ENCODE results near the gene SCUBE1. TPM values are rescaled to one million over a fixed set of nuclear protein-coding genes. Genes with fewer than 3 reads are reported as not detected.

SCUBE1 gene
- total and polyA plus RNA-seq, 7 experiments from 2014 or later = 0.11 to 0.27 (median 0.19) TPM; not detected in 4

- intact Hi-C loops (cut with micrococcal nuclease) = no loop called here
- Mint-ChIP-seq H3K9me3 (peaks cover 0 to 1% (median 0%) of the 10 kb centered on the region in 11 donors), H3K27me3 (peaks cover 0 to 7% (median 5%) of the 10 kb centered on the region in 5 donors), H3K4me1 (peaks cover 5 to 19% (median 13%) of the 10 kb centered on the region in 7 donors), H3K4me3 (no peak overlapping the region), H3K27ac (peak overlapping the region in 1 of 9 donors; percentile 60), H3K36me3 (no peaks in the 10 kb centered on the region)
- Histone ChIP-seq H3K27ac (ENCODE audit: low read depth, low read length) (no peak overlapping the region), H3K9me3 (ENCODE audit: control insufficient read depth in 2 of 3, low read length in 3 of 3) (no peaks in the 10 kb centered on the region), H3K36me3 (ENCODE audit: control insufficient read depth in 2 of 3, insufficient read depth in 3 of 3, low read length in 3 of 3) (no peaks in the 10 kb centered on the region), H3K27me3 (ENCODE audit: control insufficient read depth in 2 of 2, insufficient read depth in 2 of 2, low read length in 2 of 2) (no peaks in the 10 kb centered on the region), H3K4me3 (ENCODE audit: low read length) (no peak overlapping the region), H3K4me1 (ENCODE audit: control insufficient read depth in 2 of 2, insufficient read depth in 2 of 2, low read length in 2 of 2) (peaks cover 5 to 19% of the 10 kb centered on the region in 2 donors)
- DNase-seq (no peak), ATAC-seq (no peak)
- ChIA-PET CTCF (no interaction called here), POLR2A (no interaction called here)
Measured at GRCh38 chr22:43203471-43203981, 139.6 kb downstream of the SCUBE1 start.

GRCh38 chr22:43202756-43203410 is 140.3 kb downstream of the SCUBE1 start:
- no peak overlapping the region for H3K4me3 ChIP-seq (ENCODE audit: low read length)
- peaks cover 0 to 1% (median 0%) of the 10 kb centered on the region in 11 donors for H3K9me3 Mint-ChIP-seq
- H3K9me3 ChIP-seq (ENCODE audit: control insufficient read depth in 2 of 3, low read length in 3 of 3) = no peaks in the 10 kb centered on the region
- peaks cover 5 to 19% of the 10 kb centered on the region in 2 donors for H3K4me1 ChIP-seq (ENCODE audit: control insufficient read depth in 2 of 2, insufficient read depth in 2 of 2, low read length in 2 of 2)
- H3K27me3 Mint-ChIP-seq = peaks cover 0 to 7% (median 5%) of the 10 kb centered on the region in 5 donors
- H3K27ac Mint-ChIP-seq = no peak overlapping the region
- H3K27ac ChIP-seq (ENCODE audit: low read depth, low read length) = no peak overlapping the region
- peaks cover 5 to 19% (median 12%) of the 10 kb centered on the region in 7 donors for H3K4me1 Mint-ChIP-seq
- CTCF ChIA-PET = no interaction called here
- H3K36me3 Mint-ChIP-seq = no peaks in the 10 kb centered on the region
- ATAC-seq = no peak
- DNase-seq = no peak
- POLR2A ChIA-PET = no interaction called here
- intact Hi-C loops (cut with micrococcal nuclease) = no loop called here
- H3K36me3 ChIP-seq (ENCODE audit: control insufficient read depth in 2 of 3, insufficient read depth in 3 of 3, low read length in 3 of 3) = no peaks in the 10 kb centered on the region
- H3K4me3 Mint-ChIP-seq = no peak overlapping the region
- no peaks in the 10 kb centered on the region for H3K27me3 ChIP-seq (ENCODE audit: control insufficient read depth in 2 of 2, insufficient read depth in 2 of 2, low read length in 2 of 2)

DNA sequence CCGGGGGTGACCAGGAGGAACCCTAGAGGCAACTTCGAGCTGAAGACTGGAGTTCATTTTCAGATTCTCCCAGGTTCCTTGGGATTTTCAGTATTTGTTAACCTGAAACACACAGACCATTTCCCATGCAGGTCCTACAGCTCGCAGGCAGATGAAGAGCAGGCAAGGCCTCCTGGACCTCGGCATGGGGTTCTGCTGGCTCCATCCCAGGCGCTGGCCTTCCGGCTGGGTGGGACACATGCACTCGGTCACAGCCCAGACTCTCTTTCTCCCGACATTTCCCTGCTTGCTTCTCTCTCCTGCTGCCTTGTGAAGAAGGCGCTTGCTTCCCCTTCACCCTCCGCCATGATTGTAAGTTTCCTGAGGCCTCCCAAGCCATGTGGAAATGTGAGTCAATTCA is 140.8 kb downstream of the SCUBE1 start:
- H3K4me1 Mint-ChIP-seq = peaks cover 5 to 15% (median 10%) of the 10 kb centered on the region in 7 donors
- DNase-seq = no peak

GRCh38 chr22:43201486-43202219 is 141.5 kb downstream of the SCUBE1 start:
- Histone ChIP-seq H3K27me3 (ENCODE audit: control insufficient read depth in 2 of 2, insufficient read depth in 2 of 2, low read length in 2 of 2) (no peaks in the 10 kb centered on the region), H3K4me3 (ENCODE audit: low read length) (no peak overlapping the region)
- CTCF ChIA-PET = no interaction called here

More for the DNA sequence above, 140.8 kb downstream of the SCUBE1 start:
- H3K9me3 Mint-ChIP-seq = peaks cover 0 to 1% (median 0%) of the 10 kb centered on the region in 11 donors
- H3K27ac Mint-ChIP-seq = no peak overlapping the region
- H3K27ac ChIP-seq (ENCODE audit: low read depth, low read length) = no peak overlapping the region
- no peak for ATAC-seq
- no peaks in the 10 kb centered on the region for H3K36me3 Mint-ChIP-seq
- ChIA-PET CTCF (no interaction called here), POLR2A (no interaction called here)
- no peak overlapping the region for H3K4me3 ChIP-seq (ENCODE audit: low read length)
- H3K4me3 Mint-ChIP-seq = no peak overlapping the region
- peaks cover 0 to 7% (median 5%) of the 10 kb centered on the region in 5 donors for H3K27me3 Mint-ChIP-seq
- H3K4me1 ChIP-seq (ENCODE audit: control insufficient read depth in 2 of 2, insufficient read depth in 2 of 2, low read length in 2 of 2) = peaks cover 5 to 19% of the 10 kb centered on the region in 2 donors
- no peaks in the 10 kb centered on the region for H3K36me3 ChIP-seq (ENCODE audit: control insufficient read depth in 2 of 3, insufficient read depth in 3 of 3, low read length in 3 of 3)
- no peaks in the 10 kb centered on the region for H3K27me3 ChIP-seq (ENCODE audit: control insufficient read depth in 2 of 2, insufficient read depth in 2 of 2, low read length in 2 of 2)
- no peaks in the 10 kb centered on the region for H3K9me3 ChIP-seq (ENCODE audit: control insufficient read depth in 2 of 3, low read length in 3 of 3)
- intact Hi-C loops (cut with micrococcal nuclease) = no loop called here

DNA sequence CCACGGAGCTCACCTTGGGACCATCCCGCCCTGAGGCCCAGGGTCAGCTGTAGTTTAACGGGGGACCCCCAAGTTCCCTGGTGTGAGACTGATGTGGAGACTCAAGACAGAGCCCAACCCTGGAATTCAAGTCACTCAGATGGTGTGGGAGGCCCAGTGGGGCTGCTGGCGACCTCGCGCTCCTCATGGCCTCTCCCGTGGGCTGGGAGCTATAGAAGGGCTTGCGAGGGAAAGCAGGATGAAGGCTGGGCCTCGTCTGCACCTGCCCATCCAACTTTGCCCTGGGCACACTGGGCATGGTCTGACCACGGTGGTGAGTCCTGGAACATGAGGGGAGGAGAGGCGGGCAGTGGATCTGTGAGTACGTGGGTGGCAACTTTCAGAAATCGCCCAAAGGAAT is 142.6 kb downstream of the SCUBE1 start:
- Histone ChIP-seq H3K9me3 (ENCODE audit: control insufficient read depth in 2 of 3, low read length in 3 of 3) (no peaks in the 10 kb centered on the region), H3K4me3 (ENCODE audit: low read length) (no peak overlapping the region), H3K36me3 (ENCODE audit: control insufficient read depth in 2 of 3, insufficient read depth in 3 of 3, low read length in 3 of 3) (no peaks in the 10 kb centered on the region), H3K4me1 (ENCODE audit: control insufficient read depth in 2 of 2, insufficient read depth in 2 of 2, low read length in 2 of 2) (peaks cover 0 to 3% of the 10 kb centered on the region in 2 donors), H3K27ac (ENCODE audit: low read depth, low read length) (no peak overlapping the region), H3K27me3 (ENCODE audit: control insufficient read depth in 2 of 2, insufficient read depth in 2 of 2, low read length in 2 of 2) (no peaks in the 10 kb centered on the region)
- no peak overlapping the region for H3K27ac Mint-ChIP-seq
- H3K4me1 Mint-ChIP-seq = peaks cover 0 to 5% (median 0%) of the 10 kb centered on the region in 7 donors
- intact Hi-C loops (cut with micrococcal nuclease) = no loop called here
- no peak overlapping the region for H3K4me3 Mint-ChIP-seq
- H3K9me3 Mint-ChIP-seq = peaks cover 0 to 1% (median 0%) of the 10 kb centered on the region in 11 donors
- ChIA-PET CTCF (no interaction called here), POLR2A (no interaction called here)
- DNase-seq (no peak), ATAC-seq (no peak)
- no peaks in the 10 kb centered on the region for H3K36me3 Mint-ChIP-seq
- H3K27me3 Mint-ChIP-seq = peaks cover 0 to 7% (median 5%) of the 10 kb centered on the region in 5 donors

More at GRCh38 chr22:43201486-43202219, 141.5 kb downstream of the SCUBE1 start:
- Mint-ChIP-seq H3K4me1 (peaks cover 5 to 14% (median 9%) of the 10 kb centered on the region in 7 donors), H3K27ac (no peak overlapping the region), H3K36me3 (no peaks in the 10 kb centered on the region), H3K4me3 (no peak overlapping the region), H3K27me3 (peaks cover 0 to 7% (median 5%) of the 10 kb centered on the region in 5 donors), H3K9me3 (peaks cover 0 to 1% (median 0%) of the 10 kb centered on the region in 11 donors)
- ATAC-seq (no peak), DNase-seq (no peak)
- peaks cover 4 to 14% of the 10 kb centered on the region in 2 donors for H3K4me1 ChIP-seq (ENCODE audit: control insufficient read depth in 2 of 2, insufficient read depth in 2 of 2, low read length in 2 of 2)
- POLR2A ChIA-PET = no interaction called here
- intact Hi-C loops (cut with micrococcal nuclease) = no loop called here
- H3K27ac ChIP-seq (ENCODE audit: low read depth, low read length) = no peak overlapping the region
- H3K9me3 ChIP-seq (ENCODE audit: control insufficient read depth in 2 of 3, low read length in 3 of 3) = no peaks in the 10 kb centered on the region
- no peaks in the 10 kb centered on the region for H3K36me3 ChIP-seq (ENCODE audit: control insufficient read depth in 2 of 3, insufficient read depth in 3 of 3, low read length in 3 of 3)

DNA sequence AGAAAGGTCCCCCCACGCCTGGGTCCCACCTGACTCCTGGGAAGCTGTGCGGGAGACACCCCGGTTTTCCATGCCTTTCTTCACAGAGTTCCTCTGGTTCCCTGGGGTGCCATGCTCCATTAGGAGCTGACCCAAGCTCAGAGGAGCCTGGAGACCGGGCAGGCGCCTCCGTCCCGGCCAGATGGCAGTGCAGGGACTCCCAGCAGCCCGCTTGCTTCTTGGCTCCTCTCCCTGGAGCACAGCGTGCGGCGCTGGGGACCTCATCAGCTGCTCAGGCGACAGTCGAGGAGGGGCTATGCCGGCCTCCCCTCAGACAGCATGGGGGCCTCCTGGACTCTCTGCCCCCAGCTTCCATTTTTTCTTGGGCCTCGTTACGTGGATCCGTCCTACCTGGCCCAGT is 143.1 kb downstream of the SCUBE1 start:
- no peaks in the 10 kb centered on the region for H3K36me3 Mint-ChIP-seq
- peaks cover 0 to 2% (median 0%) of the 10 kb centered on the region in 7 donors for H3K4me1 Mint-ChIP-seq
- no peak overlapping the region for H3K27ac ChIP-seq (ENCODE audit: low read depth, low read length)
- peaks cover 0 to 8% (median 5%) of the 10 kb centered on the region in 5 donors for H3K27me3 Mint-ChIP-seq
- no peak for DNase-seq
- ChIA-PET CTCF (no interaction called here), POLR2A (no interaction called here)
- H3K4me3 Mint-ChIP-seq = no peak overlapping the region
- no peaks in the 10 kb centered on the region for H3K27me3 ChIP-seq (ENCODE audit: control insufficient read depth in 2 of 2, insufficient read depth in 2 of 2, low read length in 2 of 2)
- no peaks in the 10 kb centered on the region for H3K4me1 ChIP-seq (ENCODE audit: control insufficient read depth in 2 of 2, insufficient read depth in 2 of 2, low read length in 2 of 2)
- ATAC-seq = no peak
- H3K9me3 ChIP-seq (ENCODE audit: control insufficient read depth in 2 of 3, low read length in 3 of 3) = no peaks in the 10 kb centered on the region
- no peak overlapping the region for H3K27ac Mint-ChIP-seq
- H3K9me3 Mint-ChIP-seq = peaks cover 0 to 1% (median 0%) of the 10 kb centered on the region in 11 donors
- intact Hi-C loops (cut with micrococcal nuclease) = no loop called here
- H3K4me3 ChIP-seq (ENCODE audit: low read length) = no peak overlapping the region
- no peaks in the 10 kb centered on the region for H3K36me3 ChIP-seq (ENCODE audit: control insufficient read depth in 2 of 3, insufficient read depth in 3 of 3, low read length in 3 of 3)

Data from naive thymus-derived CD4-positive, alpha-beta T cell (primary cell).